GM12878 (cell line): ENCODE data around the gene PMM2. TPM values are rescaled to one million over a fixed set of nuclear protein-coding genes. Genes with fewer than 3 reads are reported as not detected.

ENCODE experiments used
- ATAC-seq: fragments of 200-7000 bp; cut with Tn5 transposase; 3 replicates; pipeline ENCODE4 v1.9.1; 2020; ENCODE audit warnings: mild to moderate bottlenecking, moderate library complexity
- BruUV-seq: library from RNA; stranded (reverse); fragments of 400-500 nt; replicated peaks from 2 replicates; lab custom pipeline; 2021; lab: Mats Ljungman, UMichigan
- CTCF ChIA-PET: fragments of 300-600 bp; sonication (Branson Sonifier 250); formaldehyde crosslinking; extraction: SDS; loops from one replicate; lab custom pipeline; 2021; ENCODE audit warnings: inconsistent platforms; lab: Yijun Ruan, JAX
- POLR2A ChIA-PET: fragments of 350-600 bp; formaldehyde crosslinking; extraction: SDS; loops from one replicate; lab custom pipeline; 2021; ENCODE audit warnings: inconsistent platforms; lab: Charles Lee
- RAD21 ChIA-PET: fragments of 300-600 bp; sonication (Branson Sonifier 250); formaldehyde crosslinking; loops from one replicate; lab custom pipeline; 2023; ENCODE audit warnings: antibody characterized with exemption; ENCODE audit not compliant: unreplicated experiment; lab: Charles Lee
- SMC1A ChIA-PET: fragments of 300-600 bp; sonication (Branson Sonifier 250); formaldehyde crosslinking; loops from one replicate; lab custom pipeline; 2023; ENCODE audit not compliant: unreplicated experiment, uncharacterized antibody; lab: Charles Lee
- DNase-seq: peaks from one replicate; pipeline ENCODE4 v3.0.0-alpha.2; 2011; ENCODE audit warnings: low read depth, low spot score
- FAIRE-seq: peaks from 3 replicates; lab custom pipeline; 2011; peaks lifted over from hg19 to GRCh38; lab: Jason Lieb, UNC
- H2AFZ ChIP-seq: 2 replicates; pipeline ENCODE4 v1.6.0; 2011; ENCODE audit warnings: low read depth, low read length, control low read depth; ENCODE audit not compliant: control insufficient read depth
- H3K27ac ChIP-seq: 2 replicates; pipeline ENCODE4 v1.5.1; 2011; ENCODE audit warnings: control low read depth; ENCODE audit not compliant: control insufficient read depth, insufficient read depth
- H3K27me3 ChIP-seq, 2 experiments: replicated peaks in 1 of 2; 2 replicates each; pipeline versions ENCODE4 v1.6.0 to v1.6.1; 2011; ENCODE audit warnings: low read length in 1 of 2; ENCODE audit not compliant: control insufficient read depth in 2 of 2, insufficient read depth in 2 of 2
- H3K36me3 ChIP-seq, 2 experiments: 2 replicates each; pipeline ENCODE4 v1.5.1; 2011; ENCODE audit warnings: low read length in 1 of 2; ENCODE audit not compliant: control insufficient read depth in 2 of 2, insufficient read depth in 2 of 2
- H3K4me1 ChIP-seq: 2 replicates; pipeline ENCODE4 v1.6.1; 2011; ENCODE audit warnings: mild to moderate bottlenecking, low read length, moderate library complexity, mixed read lengths; ENCODE audit not compliant: control insufficient read depth, insufficient read depth
- H3K4me2 ChIP-seq: 2 replicates; pipeline ENCODE4 v1.6.0; 2011; ENCODE audit warnings: control low read depth; ENCODE audit not compliant: control insufficient read depth, insufficient read depth
- H3K4me3 ChIP-seq: fragments of 200-600 bp; sonication (generic); 2 replicates; pipeline ENCODE4 v1.5.1; 2016
- H3K79me2 ChIP-seq: 2 replicates; pipeline ENCODE4 v1.6.0; 2011; ENCODE audit warnings: low read length; ENCODE audit not compliant: control insufficient read depth, insufficient read depth
- H3K9ac ChIP-seq: 2 replicates; pipeline ENCODE4 v1.8.0; 2011; ENCODE audit warnings: low read length, control low read depth, mixed read lengths; ENCODE audit not compliant: control insufficient read depth, insufficient read depth
- H3K9me3 ChIP-seq: replicated peaks from 3 replicates; pipeline ENCODE4 v1.5.1; 2011; ENCODE audit warnings: mild to moderate bottlenecking, low read length; ENCODE audit not compliant: control insufficient read depth, insufficient read depth
- H4K20me1 ChIP-seq: 2 replicates; pipeline ENCODE4 v1.6.0; 2011; ENCODE audit not compliant: control insufficient read depth, insufficient read depth
- POLR2A ChIP-seq: IDR thresholded peaks from 2 replicates; pipeline ENCODE4 v1.6.1; 2011; ENCODE audit warnings: low read depth, mild to moderate bottlenecking, low read length
- POLR2AphosphoS2 ChIP-seq: IDR thresholded peaks from 2 replicates; pipeline ENCODE4 v1.6.1; 2011; ENCODE audit warnings: low read depth, mild to moderate bottlenecking, low read length, improper control_type of control experiment, moderate library complexity
- WGBS: methylation state at CpG from one replicate; pipeline ENCODE4 v1.1.6; 2016; ENCODE audit warnings: low lambda C conversion rate; ENCODE audit not compliant: insufficient replicate concordance, insufficient coverage; ENCODE audit errors: missing lambda C conversion rate; 5-methylcytosine and 5-hydroxymethylcytosine counted together
- in situ Hi-C: fragments of 300-500 bp; cut with MboI; formaldehyde crosslinking; loops from 9 replicates; pipeline ENCODE4 v1.14.3; 2018; ENCODE audit warnings: mixed read lengths
- intact Hi-C: fragments of 100-400 bp; cut with micrococcal nuclease; formaldehyde crosslinking; loops from one replicate; pipeline ENCODE4 v1.14.2; 2022; ENCODE audit not compliant: unreplicated experiment
- polyA plus RNA-seq, 11 experiments: library from polyadenylated mRNA; depleted of rRNA in 4 of 11; unstranded in 6 of 11; stranded (reverse) in 5 of 11; fragments of >200 nt; fragmentation: Nextera tagmentation in 4 of 11; fragmentation: Illumina TruSeq in 1 of 11; extraction: Ambion mirVana in 4 of 11; extraction: Trizol in 1 of 11; gene quantifications; 1 replicate in 1 of 11; 2 replicates in 10 of 11; pipeline versions ENCODE4 v1.2.1 to v1.2.3, GENCODE V29; 2011 to 2016; ENCODE audit warnings: inconsistent platforms in 2 of 11, missing spikeins in 2 of 11, low read depth in 1 of 11
- total RNA-seq, 4 experiments: library from RNA; depleted of rRNA in 3 of 4; stranded (reverse); fragments of >200 nt in 3 of 4; fragmentation: Illumina TruSeq in 1 of 4; extraction: Trizol in 1 of 4; gene quantifications; 2 replicates each; pipeline versions ENCODE4 v1.2.1 to v1.2.3, GENCODE V29; 2013 to 2021
- TF ChIP-seq, protein P1 (sequence below): IDR thresholded peaks from 2 replicates; pipeline ENCODE4 v1.6.1; 2011; ENCODE audit warnings: low read depth, mild to moderate bottlenecking, low read length, moderate library complexity, borderline replicate concordance; ENCODE audit errors: extremely low read depth

Gene PMM2
- total and polyA plus RNA-seq, 10 of the 15 experiments (the other 5 are each of a cell fraction or from before 2014, with no cell fraction given) = 22.6 to 69.4 (median 52.3) TPM

DNA sequence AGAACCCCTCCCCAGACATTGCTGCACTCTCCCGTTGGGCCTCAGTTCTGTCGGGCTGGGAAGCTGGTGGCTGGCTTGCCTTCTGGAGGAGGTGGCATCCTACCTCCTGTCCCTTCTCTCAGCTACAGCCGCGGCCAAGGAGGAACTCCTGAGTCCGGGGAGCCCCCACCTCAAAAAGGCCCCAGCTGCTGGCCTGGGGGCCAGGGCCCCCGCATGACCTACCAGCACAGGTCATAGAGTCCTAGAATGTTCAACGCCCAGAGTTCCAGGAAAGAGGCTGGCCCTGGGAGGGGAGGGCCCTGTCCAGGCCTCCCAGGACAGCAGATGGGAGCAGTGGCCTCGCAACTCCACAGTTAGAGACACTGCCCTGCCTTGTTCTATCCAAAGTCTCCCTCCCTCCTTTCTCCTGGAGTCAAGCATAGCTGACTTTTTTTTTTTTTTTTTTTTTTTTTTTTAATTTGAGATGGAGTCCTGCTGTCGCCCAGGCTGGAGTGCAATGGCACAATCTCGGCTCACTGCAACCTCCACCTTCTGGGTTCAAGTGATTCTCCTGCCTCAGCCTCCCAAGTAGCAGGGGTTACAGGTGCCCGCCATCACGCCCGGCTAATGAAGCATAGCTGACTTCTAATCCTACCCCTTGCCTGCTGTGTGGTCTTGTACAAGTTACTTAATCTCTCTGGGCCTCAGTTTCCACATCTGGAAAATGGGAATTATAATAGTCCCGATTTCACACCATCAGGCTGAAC is 64.1 kb downstream of the PMM2 start:
- RAD21 ChIA-PET = interaction anchor here (0.6 to 0.7 kb wide), 2 partner anchors 12 to 787 kb away, joined by 3 read pairs; no protein-coding TSS in a partner anchor
- peaks cover 8% of the 10 kb centered on the region for H4K20me1 ChIP-seq
- no peak overlapping the region for H3K27ac ChIP-seq
- intact Hi-C loops = no loop called here
- no peak overlapping the region for H3K9ac ChIP-seq
- CTCF ChIA-PET = interaction anchor here (0.5 kb wide), 1 partner anchor 42 kb away, joined by 3 read pairs; no protein-coding TSS in a partner anchor
- H3K4me2 ChIP-seq = no peak overlapping the region
- no peak overlapping the region for H2AFZ ChIP-seq
- no peaks in the 10 kb centered on the region; the same call in 2 of the 3 replicates for H3K9me3 ChIP-seq
- no peak for ATAC-seq
- TF ChIP-seq, protein P1, sequence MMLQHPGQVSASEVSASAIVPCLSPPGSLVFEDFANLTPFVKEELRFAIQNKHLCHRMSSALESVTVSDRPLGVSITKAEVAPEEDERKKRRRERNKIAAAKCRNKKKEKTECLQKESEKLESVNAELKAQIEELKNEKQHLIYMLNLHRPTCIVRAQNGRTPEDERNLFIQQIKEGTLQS = no peak
- peak; percentile 48 for TF ChIP-seq POLR2A
- 0 out of 2 replicates have a peak, but pooled peaks have one; percentile 20 for TF ChIP-seq POLR2AphosphoS2
- no peaks in the 10 kb centered on the region for H3K27me3 ChIP-seq
- no peak for DNase-seq
- SMC1A ChIA-PET = interaction anchor here (0.6 kb wide), 1 partner anchor 19 kb away, joined by 3 read pairs; no protein-coding TSS in a partner anchor
- no TSS peak for BruUV-seq
- FAIRE-seq = no peak
- POLR2A ChIA-PET = interaction anchor here (0.6 kb wide), 2 partner anchors 30 to 1092 kb away, joined by 3 to 5 read pairs; no protein-coding TSS in a partner anchor
- H3K4me1 ChIP-seq = peaks cover 6% of the 10 kb centered on the region; the same call in 1 of the 2 replicates
- no peak overlapping the region for H3K4me3 ChIP-seq
- in situ Hi-C loops = no loop called here
- WGBS = 95% methylated on average over 11 of the region's 14 CpGs
- H3K79me2 ChIP-seq = peaks cover 58% of the 10 kb centered on the region
- H3K36me3 ChIP-seq = peaks cover 21 to 23% of the 10 kb centered on the region in 2 experiments
